22Rv1 (cell line): Measurements from ENCODE around the gene SH3RF1.

Experiments used
- ZFX ChIP-seq: fragments of 450-650 bp; IDR thresholded peaks from 2 replicates; pipeline ENCODE4 v1.6.1; 2017; ENCODE audit warnings: antibody characterized with exemption, borderline replicate concordance
- TF ChIP-seq, protein P1 (sequence below): fragments of 450-650 bp; IDR thresholded peaks from 2 replicates; pipeline ENCODE4 v1.5.1; 2017; ENCODE audit warnings: mild to moderate bottlenecking

DNA sequence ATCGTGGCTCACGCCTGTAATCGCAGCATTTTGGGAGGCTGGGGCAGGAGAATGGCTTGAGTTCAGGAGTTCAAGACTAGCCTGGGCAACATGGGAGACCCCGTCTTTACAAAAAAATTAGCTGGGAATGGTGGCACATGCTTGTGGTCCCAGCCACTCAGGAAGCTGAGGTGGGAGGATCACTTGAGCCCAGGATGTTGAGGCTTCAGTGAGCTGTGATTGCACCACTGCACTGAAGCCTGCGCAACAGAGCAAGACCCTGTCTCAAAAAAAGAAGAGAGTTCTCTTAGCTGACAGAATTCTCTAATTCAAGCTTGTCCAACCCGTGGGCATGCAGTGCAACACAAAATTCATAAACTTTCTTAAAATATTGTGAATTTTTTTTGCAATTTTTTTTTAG lies 165.1 kb downstream of the SH3RF1 start:
- TF ChIP-seq, protein P1, sequence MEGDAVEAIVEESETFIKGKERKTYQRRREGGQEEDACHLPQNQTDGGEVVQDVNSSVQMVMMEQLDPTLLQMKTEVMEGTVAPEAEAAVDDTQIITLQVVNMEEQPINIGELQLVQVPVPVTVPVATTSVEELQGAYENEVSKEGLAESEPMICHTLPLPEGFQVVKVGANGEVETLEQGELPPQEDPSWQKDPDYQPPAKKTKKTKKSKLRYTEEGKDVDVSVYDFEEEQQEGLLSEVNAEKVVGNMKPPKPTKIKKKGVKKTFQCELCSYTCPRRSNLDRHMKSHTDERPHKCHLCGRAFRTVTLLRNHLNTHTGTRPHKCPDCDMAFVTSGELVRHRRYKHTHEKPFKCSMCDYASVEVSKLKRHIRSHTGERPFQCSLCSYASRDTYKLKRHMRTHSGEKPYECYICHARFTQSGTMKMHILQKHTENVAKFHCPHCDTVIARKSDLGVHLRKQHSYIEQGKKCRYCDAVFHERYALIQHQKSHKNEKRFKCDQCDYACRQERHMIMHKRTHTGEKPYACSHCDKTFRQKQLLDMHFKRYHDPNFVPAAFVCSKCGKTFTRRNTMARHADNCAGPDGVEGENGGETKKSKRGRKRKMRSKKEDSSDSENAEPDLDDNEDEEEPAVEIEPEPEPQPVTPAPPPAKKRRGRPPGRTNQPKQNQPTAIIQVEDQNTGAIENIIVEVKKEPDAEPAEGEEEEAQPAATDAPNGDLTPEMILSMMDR: no peak
- TF ChIP-seq ZFX: no peak
